GM19238 (cell line): ENCODE measurements around the gene RAB35.

Source experiments
- DNase-seq: peaks from one replicate; pipeline ENCODE4 v3.0.0; 2011; ENCODE audit warnings: low spot score; ENCODE audit not compliant: insufficient read length

Gene RAB35

DNA sequence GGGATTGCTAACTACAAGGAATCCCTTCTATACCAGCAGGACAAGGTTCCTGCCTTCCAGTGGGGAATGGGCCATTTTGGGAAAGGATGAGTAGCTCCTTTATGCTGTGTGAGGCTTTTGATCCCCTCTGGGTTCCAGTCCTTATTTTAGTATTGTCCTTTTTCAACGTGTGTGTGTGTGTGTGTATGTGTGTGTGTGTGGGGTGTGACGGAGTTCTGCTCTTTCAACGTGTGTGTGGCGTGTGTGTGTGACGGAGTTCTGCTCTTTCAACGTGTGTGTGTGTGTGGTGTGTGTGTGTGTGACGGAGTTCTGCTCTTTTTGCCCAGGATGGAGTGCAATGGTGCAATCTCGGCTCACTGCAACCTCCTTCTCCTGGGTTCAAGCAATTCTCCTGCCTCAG is 27.4 kb downstream of the RAB35 start:
- no peak for DNase-seq

DNA sequence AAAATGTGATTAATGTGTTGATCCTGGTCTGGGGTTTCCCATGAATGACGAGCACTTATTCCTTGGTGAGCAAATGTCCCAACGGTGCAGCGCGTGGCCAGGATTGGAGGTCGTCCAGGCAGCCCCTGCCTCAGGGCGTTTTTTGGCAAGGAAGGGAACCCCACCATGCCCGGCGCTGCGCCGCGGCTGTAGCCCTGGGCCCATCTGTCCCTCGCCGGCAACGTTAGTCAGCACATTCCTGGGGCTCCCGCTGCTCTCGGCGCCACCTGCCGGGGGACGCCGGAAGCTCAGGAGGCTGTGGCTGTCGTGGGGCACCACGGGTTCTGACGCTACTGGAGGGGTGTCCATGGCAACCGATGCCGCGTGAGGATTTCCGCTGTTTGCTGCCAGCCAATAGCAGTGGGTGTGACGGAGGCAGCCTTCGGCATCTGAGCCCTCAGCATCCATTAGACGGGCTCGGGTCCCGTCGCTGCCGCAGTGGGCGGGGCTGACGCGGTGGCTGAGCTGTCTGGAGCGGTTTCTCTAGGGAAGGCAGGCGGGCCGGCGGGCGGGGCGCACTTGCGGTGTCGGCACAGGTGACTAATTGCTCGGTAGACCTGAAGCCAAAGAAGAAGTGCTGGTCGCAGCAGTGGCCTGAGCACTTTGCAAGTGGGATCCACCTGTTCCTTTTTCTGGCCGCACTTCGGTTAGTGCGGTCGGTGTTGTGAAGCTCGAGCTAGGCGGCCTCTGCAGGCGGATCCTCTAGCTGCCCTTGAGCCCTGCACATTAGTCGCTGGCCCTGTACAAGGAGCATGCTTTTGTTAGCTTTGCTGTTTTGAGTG is 29.5 kb downstream of the RAB35 start:
- DNase-seq = peak; percentile 99

DNA sequence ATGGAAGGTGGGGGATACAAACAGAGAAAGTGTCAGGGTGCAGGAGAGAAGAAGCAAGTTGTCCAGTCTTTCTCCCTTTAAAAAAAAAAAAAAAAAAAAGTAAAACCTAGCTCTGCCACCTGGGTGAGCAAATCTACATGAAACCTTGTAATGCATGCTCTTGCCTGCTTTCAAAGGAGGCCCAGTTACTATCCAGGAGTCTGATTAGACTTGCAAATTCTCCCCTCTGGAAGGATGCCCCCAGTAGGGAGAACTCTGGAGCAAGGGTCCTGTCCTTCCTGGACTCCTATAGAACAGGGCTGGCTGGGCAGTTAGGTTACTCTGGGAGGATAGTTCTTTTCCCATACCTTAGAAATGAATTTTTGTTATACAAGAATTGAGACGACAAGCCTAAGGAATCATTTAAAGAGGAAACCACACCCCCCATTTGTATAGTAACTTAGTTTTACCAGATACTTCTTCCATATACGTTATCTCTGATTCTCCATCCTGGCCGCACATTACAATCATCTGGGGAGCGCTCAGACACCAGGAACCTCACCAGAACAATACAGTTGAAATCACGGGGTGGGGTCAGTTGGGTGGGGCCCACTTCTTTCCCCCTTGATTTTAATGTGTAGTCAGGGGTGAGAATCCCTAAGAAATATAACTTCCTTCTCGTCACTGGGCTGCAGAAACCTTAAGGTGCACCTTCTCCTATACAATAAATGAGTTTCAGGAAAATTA is 30.5 kb downstream of the RAB35 start:
- DNase-seq = no peak

DNA sequence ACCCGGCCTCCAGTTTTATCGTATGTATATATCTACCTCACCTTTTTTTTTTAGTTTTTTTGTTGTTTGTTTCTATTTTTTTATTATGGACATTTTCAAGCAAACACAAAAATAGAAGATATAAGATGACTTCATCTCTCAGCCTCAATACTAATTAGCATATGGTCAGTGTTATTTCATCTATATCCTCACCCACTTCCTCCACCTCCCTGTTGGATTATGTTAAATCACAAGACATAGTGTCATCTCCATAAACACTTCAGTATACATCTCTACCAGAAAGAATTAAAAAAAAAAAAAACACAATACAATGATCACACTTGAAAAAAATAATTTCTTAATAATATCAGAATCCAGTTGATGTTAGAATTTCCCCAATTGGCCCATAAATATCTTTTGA is 34.9 kb downstream of the RAB35 start:
- DNase-seq = no peak

DNA sequence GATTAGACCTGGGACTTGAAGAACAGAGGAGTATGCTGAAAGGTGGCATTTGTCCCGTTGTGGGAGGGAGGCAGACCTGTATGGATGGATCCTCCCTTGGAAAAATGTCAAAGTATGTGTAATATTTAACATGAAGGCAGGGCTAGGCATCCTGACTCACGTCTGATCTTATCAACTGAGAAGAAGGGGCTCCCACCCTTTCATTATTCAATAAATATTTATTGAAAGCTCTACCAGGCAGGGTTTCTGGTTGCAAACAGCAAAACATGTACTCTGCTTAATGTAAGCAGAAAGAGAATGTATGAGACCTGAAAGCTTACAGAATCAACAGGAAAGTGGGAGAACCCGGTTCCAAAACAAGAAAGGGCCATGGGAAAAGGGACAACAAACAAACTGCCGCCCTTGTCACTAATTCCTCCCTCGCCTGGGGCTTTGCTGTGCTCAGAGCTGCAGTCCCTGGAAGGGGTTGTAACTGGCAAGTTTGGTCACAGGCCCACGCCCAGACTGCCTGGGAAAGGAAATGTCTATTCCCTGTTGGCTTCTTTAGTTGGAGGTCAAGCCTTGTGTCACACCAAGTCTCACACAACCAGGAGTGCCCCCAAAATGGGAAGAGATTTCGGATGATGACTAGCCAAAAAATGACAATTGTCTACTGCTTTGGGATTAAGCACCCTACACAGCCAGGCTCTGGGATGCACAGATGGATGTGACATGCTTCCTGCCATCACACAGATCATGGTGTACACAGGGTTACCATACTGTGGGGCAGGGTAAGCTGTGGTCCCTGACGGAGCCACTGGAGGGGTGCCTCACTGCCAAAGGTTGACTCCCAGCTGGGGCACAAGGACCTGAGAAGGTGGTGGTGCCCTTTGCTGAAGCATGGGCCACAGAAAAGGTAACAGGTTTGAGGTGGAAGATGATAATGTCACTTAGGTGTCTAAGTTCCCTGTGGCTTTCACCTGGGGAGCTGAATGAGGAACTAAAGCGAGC is 36.8 kb downstream of the RAB35 start:
- no peak for DNase-seq

DNA sequence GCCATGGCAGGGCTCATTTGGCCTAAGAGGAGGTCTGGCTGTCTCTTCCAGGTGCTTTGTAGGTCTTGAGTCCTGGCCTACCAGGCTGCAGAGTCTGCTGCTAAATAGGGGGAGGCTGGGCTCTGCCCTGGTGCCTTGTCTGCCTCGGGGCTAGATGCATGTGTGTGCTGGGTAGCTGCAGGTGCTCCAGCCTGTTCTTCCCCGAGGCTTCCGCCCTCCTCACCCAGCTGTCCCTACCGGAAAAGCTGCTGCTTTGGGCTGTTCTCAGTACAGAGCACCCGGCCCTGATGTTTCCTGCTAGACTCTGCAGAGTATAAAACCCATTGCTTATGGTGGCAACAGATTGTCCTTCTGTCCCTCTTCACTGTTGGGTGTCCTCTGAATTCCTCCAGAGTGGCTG is 37.7 kb downstream of the RAB35 start:
- no peak for DNase-seq

DNA sequence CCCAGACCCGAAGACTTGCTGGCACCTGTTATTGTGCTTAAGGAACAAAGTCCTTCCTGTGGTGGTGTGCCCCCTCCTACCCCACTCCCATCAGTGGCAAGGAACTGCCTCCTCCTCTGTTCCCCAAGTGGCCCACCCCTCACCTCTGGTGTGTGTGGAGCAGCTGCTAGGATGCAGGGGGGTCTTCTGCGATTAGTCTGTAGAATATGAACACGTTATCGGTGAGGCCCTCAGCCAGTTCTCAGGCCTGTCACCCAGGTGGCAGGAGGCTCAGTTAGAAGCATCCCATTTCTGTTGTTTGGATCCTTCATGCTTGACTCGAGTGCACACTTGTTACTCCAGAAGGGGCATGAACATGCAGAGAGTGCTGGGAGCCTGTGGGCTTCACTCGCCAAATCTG is 39.3 kb downstream of the RAB35 start:
- DNase-seq = no peak

DNA sequence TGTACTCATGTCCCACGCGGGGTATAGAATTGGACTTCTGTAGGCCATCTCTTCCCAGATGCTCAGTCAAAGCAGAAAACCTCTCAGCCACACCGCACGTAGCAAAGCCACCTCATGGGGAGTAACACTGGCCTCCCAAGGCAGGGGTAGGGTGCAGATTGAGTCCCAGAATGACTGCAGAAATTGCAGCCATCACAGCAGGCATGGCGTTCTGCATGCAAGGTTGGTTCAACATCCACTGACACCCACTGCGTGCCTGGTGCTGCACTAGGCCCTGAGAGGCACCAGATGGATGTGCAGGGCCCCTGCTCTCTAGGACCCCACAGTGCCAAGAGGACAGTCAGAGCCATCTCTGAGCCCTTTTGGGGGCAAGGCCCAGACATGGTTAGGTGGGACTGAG is 39.9 kb downstream of the RAB35 start:
- DNase-seq = no peak

DNA sequence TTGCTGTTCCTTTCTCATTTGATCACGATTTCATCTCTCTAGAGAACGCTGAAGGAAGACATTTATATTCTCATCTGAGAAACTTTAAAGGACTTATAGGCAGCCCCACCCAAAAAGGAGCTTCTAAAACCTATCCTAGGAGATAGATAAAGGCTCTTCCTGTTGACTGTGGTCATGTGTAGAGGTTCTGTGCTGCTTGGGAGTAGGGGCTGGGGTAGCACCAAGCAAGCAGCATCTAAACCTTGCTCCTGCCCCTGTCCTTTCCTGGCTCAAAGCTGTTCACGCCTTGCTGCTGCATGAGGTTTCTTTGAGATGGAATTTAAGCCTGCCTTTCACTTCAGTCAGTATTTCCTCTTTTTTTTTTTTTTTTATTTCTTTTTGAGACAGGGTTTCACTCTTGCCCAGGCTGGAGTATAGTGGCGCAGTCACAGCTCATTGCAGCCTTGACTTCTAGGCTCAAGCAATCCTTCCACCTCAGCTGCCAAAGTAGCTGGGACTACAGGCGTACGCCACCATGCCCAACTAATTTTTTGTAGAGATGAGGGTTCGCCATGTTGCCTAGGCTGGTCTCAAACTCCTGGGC is 41.4 kb downstream of the RAB35 start:
- DNase-seq = no peak

DNA sequence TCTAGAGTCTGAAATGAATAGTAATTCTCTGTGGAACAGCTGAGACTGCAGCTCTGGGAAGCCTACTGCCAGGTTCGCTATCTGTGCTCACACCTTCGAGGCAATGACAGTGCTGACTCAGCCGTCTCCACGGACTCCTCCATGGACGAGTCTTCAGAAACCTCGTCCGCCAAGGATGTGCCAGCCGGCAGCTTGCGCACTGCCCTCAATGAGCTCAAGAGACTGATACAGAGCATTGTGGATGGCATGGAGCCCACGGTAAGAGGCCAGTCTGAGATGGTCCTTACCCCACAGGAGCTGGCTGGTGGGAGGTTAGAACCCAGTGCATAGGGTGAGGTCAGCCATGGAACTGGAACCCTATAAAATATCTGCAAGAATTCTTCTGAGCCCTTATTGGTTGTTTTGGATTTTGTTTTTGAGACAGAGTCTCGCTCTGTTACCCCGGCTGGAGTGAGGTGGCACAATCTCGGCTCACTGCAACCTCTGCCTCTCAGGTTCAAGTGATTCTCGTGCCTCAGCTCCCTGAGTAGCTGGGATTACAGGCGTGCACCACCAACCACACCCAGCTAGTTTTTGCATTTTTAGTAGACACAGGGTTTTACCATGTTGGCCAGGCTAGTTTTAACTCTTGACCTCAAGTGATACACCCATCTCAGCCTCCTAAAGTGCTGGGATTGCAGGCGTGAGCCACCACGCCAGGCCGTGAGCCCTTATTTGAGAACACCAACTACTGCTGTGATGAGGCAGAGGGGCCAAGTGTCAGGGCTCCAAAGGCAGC is 43.9 kb downstream of the RAB35 start:
- no peak for DNase-seq

DNA sequence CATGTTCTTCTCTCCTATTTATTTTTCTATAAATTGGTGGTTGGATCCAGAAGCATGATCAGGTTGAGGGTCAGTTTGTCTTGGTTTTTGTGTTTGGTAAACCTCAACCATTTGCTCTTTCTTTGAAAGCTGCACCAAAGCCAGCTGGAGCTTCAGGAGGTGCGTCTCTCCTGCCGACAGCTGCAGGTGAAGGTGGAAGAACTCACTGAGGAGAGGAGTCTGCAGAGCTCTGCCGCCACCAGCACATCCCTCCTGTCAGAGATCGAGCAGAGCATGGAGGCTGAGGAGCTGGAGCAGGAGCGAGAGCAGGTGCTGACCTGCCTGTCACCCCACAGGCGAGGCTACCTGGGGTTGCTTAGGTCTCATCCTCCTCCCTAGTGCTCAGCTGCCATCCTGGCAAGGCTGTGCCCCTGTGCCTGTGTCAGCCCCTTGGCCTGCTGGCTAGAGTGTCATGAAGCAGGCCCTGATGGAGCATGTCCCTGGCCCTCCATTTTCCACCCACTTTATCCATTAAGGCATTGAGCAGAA is 45.0 kb downstream of the RAB35 start:
- DNase-seq = no peak

DNA sequence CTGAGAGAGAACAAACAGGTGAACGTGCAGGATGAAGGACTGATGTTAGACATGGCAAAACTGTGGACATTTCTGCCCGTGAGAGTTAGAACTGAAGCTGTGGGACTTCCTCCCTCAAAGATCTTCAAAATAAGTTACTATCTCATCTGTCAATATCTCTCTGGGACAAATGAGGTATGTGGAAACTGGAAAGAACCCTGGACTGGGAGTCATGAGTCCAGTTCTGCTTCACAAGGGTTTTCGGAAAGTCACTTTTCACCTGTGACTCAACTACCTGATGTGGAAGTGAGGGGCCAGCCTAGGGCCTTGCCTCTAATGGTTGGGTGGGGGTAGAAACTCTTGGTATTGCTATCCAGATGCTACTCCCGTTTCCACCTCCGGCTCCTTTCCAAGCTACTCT is 47.3 kb downstream of the RAB35 start:
- no peak for DNase-seq

DNA sequence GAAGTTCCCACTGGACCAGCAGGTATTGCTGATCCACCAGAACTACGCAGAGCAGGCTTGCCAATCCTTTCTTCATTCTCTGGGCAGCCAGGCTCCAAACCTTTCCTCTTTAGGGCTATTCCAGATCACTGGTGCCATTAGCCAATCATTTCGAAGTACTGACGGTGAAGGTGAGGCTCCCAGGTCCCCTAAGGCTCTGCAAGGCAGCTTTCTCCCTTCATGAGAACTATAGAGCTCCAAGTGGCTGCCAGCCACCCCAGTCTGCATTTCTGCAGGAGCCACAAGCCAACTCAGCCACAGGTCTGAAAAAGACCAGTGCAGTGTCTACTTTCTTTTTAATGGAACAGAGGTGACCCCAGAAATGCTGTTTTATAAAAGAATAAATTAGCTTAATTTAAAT is 48.7 kb downstream of the RAB35 start:
- no peak for DNase-seq

DNA sequence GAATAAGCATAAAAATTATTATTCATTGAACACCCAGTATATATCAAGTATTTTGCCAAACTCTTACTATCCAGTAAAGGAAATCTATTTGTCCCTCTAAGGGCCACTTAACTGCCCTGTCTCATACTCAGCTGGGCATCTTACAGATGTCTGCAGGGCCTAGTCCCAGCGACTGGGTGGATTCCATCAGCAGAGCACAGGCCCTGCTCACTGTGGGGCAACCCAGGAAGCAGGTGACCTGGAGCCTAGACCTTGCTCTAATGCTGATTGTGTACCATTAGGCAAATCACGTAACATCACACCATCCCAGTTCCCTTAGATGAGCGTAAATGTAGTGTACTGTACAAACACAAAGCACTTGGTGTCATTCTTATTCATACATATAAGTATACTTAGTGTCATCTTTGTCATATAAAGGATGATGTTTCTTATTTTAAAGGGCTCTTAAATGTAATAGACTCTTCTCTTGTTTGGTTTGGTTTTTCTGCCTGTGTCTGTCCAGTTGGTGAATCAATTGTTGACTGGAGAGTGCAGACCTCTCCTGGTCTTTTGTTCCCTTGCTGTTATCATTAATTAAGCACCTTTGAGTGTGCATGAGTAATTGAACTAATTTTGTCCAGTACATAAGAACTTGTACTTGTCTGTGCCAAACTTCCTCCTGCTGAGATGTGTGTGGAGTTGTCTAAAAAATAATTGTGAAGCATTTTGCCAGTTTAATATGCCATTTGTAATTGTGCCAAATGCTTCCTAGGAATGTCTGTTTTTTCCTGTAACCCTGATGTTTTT is 49.3 kb downstream of the RAB35 start:
- no peak for DNase-seq

DNA sequence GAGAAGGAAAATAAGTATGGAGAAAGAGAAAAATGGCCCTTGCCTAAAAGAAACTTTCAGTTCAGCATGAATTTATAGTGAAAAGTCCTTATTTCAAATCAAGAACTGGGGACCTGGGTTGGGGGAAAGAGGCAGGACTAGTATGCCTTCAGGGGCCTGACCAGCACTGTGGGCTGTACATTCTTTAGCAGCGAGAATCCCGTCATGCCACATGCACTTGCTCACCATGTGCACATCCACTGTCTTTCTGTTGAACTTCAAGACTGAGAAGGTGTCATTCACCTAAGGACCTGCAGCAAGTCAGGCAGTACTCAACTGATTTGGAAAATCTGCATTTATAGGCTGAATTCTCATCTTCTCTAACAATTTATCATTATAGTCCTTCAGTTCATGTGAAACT is 50.2 kb downstream of the RAB35 start:
- no peak for DNase-seq

DNA sequence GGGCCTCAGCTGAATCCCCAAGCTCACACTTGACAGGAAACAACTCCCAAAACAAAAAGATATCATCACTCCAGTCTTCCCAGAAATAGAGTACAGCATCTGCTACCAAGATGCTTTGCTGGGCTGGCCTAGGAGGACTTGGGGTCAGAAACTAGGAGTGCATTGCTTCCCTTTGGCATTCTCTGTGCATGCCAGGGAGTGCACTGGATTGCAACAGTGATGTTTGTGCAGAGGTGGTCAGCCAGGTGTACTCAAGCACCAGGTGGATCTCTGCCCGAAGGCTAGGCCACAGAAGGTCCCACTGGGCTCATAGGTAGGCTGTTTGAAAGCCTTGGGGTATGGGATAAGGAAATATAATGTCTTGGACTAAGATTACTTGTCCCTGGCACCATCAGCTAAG is 51.1 kb downstream of the RAB35 start:
- DNase-seq = no peak

DNA sequence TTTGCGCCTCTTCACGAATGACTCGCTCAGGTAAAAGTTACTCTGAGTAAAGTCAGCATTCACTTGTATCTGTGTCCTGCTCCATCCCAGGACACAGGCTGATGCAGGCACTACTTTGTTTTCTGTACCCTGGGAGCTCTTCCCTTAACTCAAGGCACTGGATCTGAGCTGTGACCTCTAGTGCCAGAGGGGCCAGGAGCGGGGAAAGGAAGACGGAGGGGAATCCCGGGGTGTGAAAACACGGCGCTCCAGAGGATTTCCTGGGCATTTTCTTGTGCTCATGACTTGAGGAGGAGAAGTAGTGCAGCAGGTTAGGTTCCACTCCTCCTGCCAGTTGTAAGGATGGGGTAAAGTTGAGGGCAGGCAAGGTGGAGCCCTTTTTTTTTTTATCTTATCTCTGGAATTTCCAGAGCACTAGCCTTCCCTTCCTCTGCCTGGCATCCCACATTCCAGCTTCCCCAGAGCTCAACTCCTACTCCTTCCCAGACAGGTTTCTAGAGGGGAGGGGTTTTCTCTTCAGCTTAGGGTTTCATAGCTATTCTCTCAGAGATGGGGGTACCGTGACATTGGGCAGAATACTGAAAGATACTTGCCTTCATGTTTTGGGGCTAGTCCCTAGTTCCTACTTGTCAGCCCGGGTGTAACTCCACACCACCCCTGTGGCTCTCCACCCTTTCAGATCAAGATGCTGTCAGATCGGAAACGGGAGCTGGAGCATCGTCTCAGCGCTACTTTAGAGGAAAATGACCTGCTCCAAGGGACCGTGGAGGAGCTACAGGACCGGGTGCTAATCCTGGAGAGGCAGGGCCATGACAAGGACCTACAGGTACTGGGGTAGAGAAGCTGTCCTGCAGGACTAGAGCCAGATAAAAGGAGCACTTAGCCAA is 52.3 kb downstream of the RAB35 start:
- no peak for DNase-seq

DNA sequence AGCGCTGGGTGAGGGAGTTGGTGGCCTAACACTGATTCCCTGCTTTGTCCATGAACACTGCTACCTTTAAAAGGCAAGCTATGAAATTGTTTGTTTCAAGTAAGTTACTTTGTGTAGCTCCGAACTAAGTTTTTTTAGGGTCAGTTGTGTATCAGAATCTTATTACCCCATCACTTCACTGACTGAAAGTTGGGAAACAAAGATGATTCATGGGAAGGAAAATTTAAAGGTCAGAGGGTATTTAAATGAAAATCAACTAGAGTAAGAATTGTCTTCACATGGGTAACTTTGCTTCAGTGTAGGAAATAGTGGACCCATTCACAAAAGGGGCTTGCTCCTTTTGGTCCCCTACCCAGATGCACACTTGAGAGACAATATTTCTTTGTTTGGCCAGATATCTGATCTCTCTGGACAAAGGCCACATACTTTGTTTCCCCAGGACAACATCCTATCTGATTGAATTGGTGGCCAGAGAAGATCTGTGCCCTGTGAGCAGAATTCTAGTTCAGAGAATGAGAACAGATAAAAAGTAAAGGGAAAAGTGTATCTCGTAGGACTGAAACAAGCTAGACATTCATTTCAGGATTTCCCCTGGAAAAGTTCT is 53.5 kb downstream of the RAB35 start:
- DNase-seq = no peak
